Vagina (tissue), 2 donors: ENCODE data around the gene ATP11A.

Source experiments
- POLR2A ChIP-seq, 2 donors: fragments of 450-650 bp; IDR thresholded peaks; one replicate each; pipeline ENCODE4 v1.6.1; 2017; ENCODE audit warnings: antibody characterized with exemption in 2 of 2, mild to moderate bottlenecking in 2 of 2, moderate library complexity in 2 of 2
- POLR2AphosphoS5 ChIP-seq, 2 donors: sonication (generic); formaldehyde crosslinking; IDR thresholded peaks; one replicate each; pipeline ENCODE4 v1.9.0; 2017; ENCODE audit warnings: antibody characterized with exemption in 2 of 2, mild to moderate bottlenecking in 2 of 2, low read depth in 1 of 2; ENCODE audit not compliant: insufficient read depth in 1 of 2
- TF ChIP-seq, protein P1 (sequence below), 3 experiments: fragments of 450-650 bp in 2 of 3; fragments of 200-600 bp in 1 of 3; sonication (generic) in 1 of 3; IDR thresholded peaks; one replicate each; pipeline ENCODE4 v1.5.1; 2017 to 2019; ENCODE audit warnings: antibody characterized with exemption in 3 of 3, mild to moderate bottlenecking in 2 of 3, moderate library complexity in 2 of 3

- TF ChIP-seq, protein P1, sequence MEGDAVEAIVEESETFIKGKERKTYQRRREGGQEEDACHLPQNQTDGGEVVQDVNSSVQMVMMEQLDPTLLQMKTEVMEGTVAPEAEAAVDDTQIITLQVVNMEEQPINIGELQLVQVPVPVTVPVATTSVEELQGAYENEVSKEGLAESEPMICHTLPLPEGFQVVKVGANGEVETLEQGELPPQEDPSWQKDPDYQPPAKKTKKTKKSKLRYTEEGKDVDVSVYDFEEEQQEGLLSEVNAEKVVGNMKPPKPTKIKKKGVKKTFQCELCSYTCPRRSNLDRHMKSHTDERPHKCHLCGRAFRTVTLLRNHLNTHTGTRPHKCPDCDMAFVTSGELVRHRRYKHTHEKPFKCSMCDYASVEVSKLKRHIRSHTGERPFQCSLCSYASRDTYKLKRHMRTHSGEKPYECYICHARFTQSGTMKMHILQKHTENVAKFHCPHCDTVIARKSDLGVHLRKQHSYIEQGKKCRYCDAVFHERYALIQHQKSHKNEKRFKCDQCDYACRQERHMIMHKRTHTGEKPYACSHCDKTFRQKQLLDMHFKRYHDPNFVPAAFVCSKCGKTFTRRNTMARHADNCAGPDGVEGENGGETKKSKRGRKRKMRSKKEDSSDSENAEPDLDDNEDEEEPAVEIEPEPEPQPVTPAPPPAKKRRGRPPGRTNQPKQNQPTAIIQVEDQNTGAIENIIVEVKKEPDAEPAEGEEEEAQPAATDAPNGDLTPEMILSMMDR (IDR thresholded peaks at IDR 0.05): no peak
- TF ChIP-seq POLR2A (IDR thresholded peaks at IDR 0.05): no peak
- TF ChIP-seq POLR2AphosphoS5 (IDR thresholded peaks at IDR 0.05; ENCODE audit: insufficient read depth in 1 of 2, low read depth in 1 of 2): no peak
Observed at GRCh38 chr13:112887557-112887991, 197.7 kb downstream of the ATP11A start.
